Measurements from ENCODE around the gene BNIP1.

BNIP1 gene

GRCh38 chr5:173158366-173158765, 14.0 kb downstream of the BNIP1 start:
- no peak overlapping the region for H2AFZ ChIP-seq (ENCODE audit: low read depth)
- no peaks in the 10 kb centered on the region for H3K36me3 ChIP-seq (ENCODE audit: insufficient read depth)
- H3K4me2 ChIP-seq: no peak overlapping the region
- no peak overlapping the region for H3K27ac ChIP-seq
- no peaks in the 10 kb centered on the region for H4K20me1 ChIP-seq (ENCODE audit: insufficient read depth)
- TF ChIP-seq, protein P1, sequence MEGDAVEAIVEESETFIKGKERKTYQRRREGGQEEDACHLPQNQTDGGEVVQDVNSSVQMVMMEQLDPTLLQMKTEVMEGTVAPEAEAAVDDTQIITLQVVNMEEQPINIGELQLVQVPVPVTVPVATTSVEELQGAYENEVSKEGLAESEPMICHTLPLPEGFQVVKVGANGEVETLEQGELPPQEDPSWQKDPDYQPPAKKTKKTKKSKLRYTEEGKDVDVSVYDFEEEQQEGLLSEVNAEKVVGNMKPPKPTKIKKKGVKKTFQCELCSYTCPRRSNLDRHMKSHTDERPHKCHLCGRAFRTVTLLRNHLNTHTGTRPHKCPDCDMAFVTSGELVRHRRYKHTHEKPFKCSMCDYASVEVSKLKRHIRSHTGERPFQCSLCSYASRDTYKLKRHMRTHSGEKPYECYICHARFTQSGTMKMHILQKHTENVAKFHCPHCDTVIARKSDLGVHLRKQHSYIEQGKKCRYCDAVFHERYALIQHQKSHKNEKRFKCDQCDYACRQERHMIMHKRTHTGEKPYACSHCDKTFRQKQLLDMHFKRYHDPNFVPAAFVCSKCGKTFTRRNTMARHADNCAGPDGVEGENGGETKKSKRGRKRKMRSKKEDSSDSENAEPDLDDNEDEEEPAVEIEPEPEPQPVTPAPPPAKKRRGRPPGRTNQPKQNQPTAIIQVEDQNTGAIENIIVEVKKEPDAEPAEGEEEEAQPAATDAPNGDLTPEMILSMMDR (conservative IDR thresholded peaks at IDR 0.05; ENCODE audit: low read depth, low read length): no peak
- H3K79me2 ChIP-seq (ENCODE audit: insufficient read depth, low read depth): no peaks in the 10 kb centered on the region
- H3K27me3 ChIP-seq (ENCODE audit: insufficient read depth, low read depth): no peaks in the 10 kb centered on the region
- no peak overlapping the region for H3K4me3 ChIP-seq (IDR thresholded peaks at IDR 0.05; ENCODE audit: insufficient read depth, low read depth, low read length)
- H3K4me1 ChIP-seq (ENCODE audit: low read depth, poor library complexity, severe bottlenecking): no peaks in the 10 kb centered on the region
- H3K9ac ChIP-seq: no peak overlapping the region

GRCh38 chr5:173159256-173159655, 14.9 kb downstream of the BNIP1 start:
- no peaks in the 10 kb centered on the region for H3K79me2 ChIP-seq (ENCODE audit: insufficient read depth, low read depth)
- H3K27ac ChIP-seq: no peak overlapping the region
- no peak overlapping the region for H3K4me3 ChIP-seq (IDR thresholded peaks at IDR 0.05; ENCODE audit: insufficient read depth, low read depth, low read length)
- no peaks in the 10 kb centered on the region for H3K27me3 ChIP-seq (ENCODE audit: insufficient read depth, low read depth)
- no peak overlapping the region for H2AFZ ChIP-seq (ENCODE audit: low read depth)
- H3K4me1 ChIP-seq (ENCODE audit: low read depth, poor library complexity, severe bottlenecking): no peaks in the 10 kb centered on the region
- TF ChIP-seq, protein P1 (conservative IDR thresholded peaks at IDR 0.05; ENCODE audit: low read depth, low read length): no peak
- no peaks in the 10 kb centered on the region for H3K36me3 ChIP-seq (ENCODE audit: insufficient read depth)
- no peaks in the 10 kb centered on the region for H4K20me1 ChIP-seq (ENCODE audit: insufficient read depth)
- no peak overlapping the region for H3K4me2 ChIP-seq
- no peak overlapping the region for H3K9ac ChIP-seq

GRCh38 chr5:173161148-173161547, 16.8 kb downstream of the BNIP1 start:
- H3K4me1 ChIP-seq (ENCODE audit: low read depth, poor library complexity, severe bottlenecking): no peaks in the 10 kb centered on the region
- TF ChIP-seq, protein P1 (conservative IDR thresholded peaks at IDR 0.05; ENCODE audit: low read depth, low read length): no peak
- H3K27ac ChIP-seq: no peak overlapping the region
- H3K4me3 ChIP-seq (IDR thresholded peaks at IDR 0.05; ENCODE audit: insufficient read depth, low read depth, low read length): no peak overlapping the region
- H2AFZ ChIP-seq (ENCODE audit: low read depth): no peak overlapping the region
- no peak overlapping the region for H3K4me2 ChIP-seq
- no peaks in the 10 kb centered on the region for H3K79me2 ChIP-seq (ENCODE audit: insufficient read depth, low read depth)
- no peaks in the 10 kb centered on the region for H3K27me3 ChIP-seq (ENCODE audit: insufficient read depth, low read depth)
- H3K36me3 ChIP-seq (ENCODE audit: insufficient read depth): no peaks in the 10 kb centered on the region
- H4K20me1 ChIP-seq (ENCODE audit: insufficient read depth): no peaks in the 10 kb centered on the region
- H3K9ac ChIP-seq: no peak overlapping the region

DNA sequence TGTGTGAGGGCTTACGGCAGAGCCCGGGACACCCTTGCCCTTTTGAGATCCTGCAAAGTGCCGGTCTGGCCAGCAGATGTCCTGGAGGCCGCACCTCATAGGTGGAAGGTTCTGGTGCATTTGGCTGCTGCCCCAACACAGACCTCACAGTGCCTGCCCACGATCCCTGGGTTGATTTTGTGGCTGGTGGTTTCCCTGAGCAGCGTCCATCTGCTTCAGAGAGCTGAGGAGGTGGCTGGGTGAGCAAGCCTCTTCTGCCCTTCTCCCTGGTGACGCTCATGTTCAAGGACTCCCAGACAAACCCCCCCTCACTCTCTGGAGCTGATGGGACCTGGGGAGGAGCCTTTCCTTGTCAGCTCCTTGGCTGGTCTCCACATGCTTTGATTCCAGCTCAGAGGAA, 18.9 kb downstream of the BNIP1 start:
- Histone ChIP-seq H3K4me1 (ENCODE audit: low read depth, poor library complexity, severe bottlenecking) (no peaks in the 10 kb centered on the region), H3K9ac (no peak overlapping the region), H3K27ac (no peak overlapping the region), H2AFZ (ENCODE audit: low read depth) (no peak overlapping the region), H3K79me2 (ENCODE audit: insufficient read depth, low read depth) (no peaks in the 10 kb centered on the region), H3K4me3 (IDR thresholded peaks at IDR 0.05; ENCODE audit: insufficient read depth, low read depth, low read length) (no peak overlapping the region), H3K27me3 (ENCODE audit: insufficient read depth, low read depth) (no peaks in the 10 kb centered on the region), H4K20me1 (ENCODE audit: insufficient read depth) (no peaks in the 10 kb centered on the region), H3K36me3 (ENCODE audit: insufficient read depth) (no peaks in the 10 kb centered on the region), H3K4me2 (no peak overlapping the region)
- TF ChIP-seq, protein P1 (conservative IDR thresholded peaks at IDR 0.05; ENCODE audit: low read depth, low read length): no peak
